GM23338 (cell line): ENCODE results near the gene PKNOX2. TPM values are rescaled to one million over a fixed set of nuclear protein-coding genes. Genes with fewer than 3 reads are reported as not detected.

ENCODE experiments used
- ATAC-seq: fragments of 200-7000 bp; cut with Tn5 transposase; 3 replicates; pipeline ENCODE4 v1.9.1; 2020
- DNase-seq: peaks from one replicate; pipeline ENCODE4 v3.0.0-alpha.2; 2015; ENCODE audit warnings: low spot score
- H2AFZ ChIP-seq: fragments of 200-600 bp; sonication (generic); 2 replicates; pipeline ENCODE4 v1.8.0; 2016; ENCODE audit warnings: antibody characterized with exemption, mild to moderate bottlenecking, moderate library complexity
- H3F3A ChIP-seq: fragments of 200-600 bp; sonication (generic); replicated peaks from 2 replicates; pipeline ENCODE4 v1.8.0; 2017; ENCODE audit warnings: antibody characterized with exemption, mixed run types, low read depth
- H3K27ac ChIP-seq: fragments of 200-600 bp; sonication (generic); 2 replicates; pipeline ENCODE4 v1.6.1; 2016; ENCODE audit warnings: low read depth
- H3K27me3 ChIP-seq: fragments of 200-600 bp; sonication (generic); 2 replicates; pipeline ENCODE4 v1.8.0; 2016; ENCODE audit warnings: mild to moderate bottlenecking, mixed run types, moderate library complexity; ENCODE audit not compliant: insufficient read depth
- H3K36me3 ChIP-seq: fragments of 200-600 bp; sonication (generic); 2 replicates; pipeline ENCODE4 v1.8.0; 2016; ENCODE audit warnings: mild to moderate bottlenecking; ENCODE audit not compliant: insufficient read depth
- H3K4me1 ChIP-seq: fragments of 200-600 bp; sonication (generic); 2 replicates; pipeline ENCODE4 v1.8.0; 2016; ENCODE audit warnings: mild to moderate bottlenecking, moderate library complexity; ENCODE audit not compliant: insufficient read depth
- H3K4me2 ChIP-seq: fragments of 200-600 bp; sonication (generic); 2 replicates; pipeline ENCODE4 v1.7.1; 2017; ENCODE audit warnings: mixed run types
- H3K4me3 ChIP-seq: fragments of 200-600 bp; sonication (generic); 2 replicates; pipeline ENCODE4 v1.6.1; 2016; ENCODE audit warnings: mixed run types
- H3K79me2 ChIP-seq: fragments of 200-600 bp; sonication (generic); replicated peaks from 2 replicates; pipeline ENCODE4 v1.8.0; 2017; ENCODE audit warnings: mild to moderate bottlenecking; ENCODE audit not compliant: insufficient read depth
- H3K9me2 ChIP-seq: fragments of 200-600 bp; sonication (generic); 2 replicates; pipeline ENCODE4 v1.8.0; 2017; ENCODE audit not compliant: insufficient read depth
- H4K20me1 ChIP-seq: fragments of 200-600 bp; sonication (generic); replicated peaks from 2 replicates; pipeline ENCODE4 v1.8.0; 2017; ENCODE audit warnings: mild to moderate bottlenecking; ENCODE audit not compliant: insufficient read depth
- H3K27ac Mint-ChIP-seq: 2 replicates; pipeline ENCODE4 v1.8.0; 2020; ENCODE audit warnings: inconsistent platforms, mild to moderate bottlenecking, moderate library complexity, mixed read lengths
- H3K27me3 Mint-ChIP-seq: 3 replicates; pipeline ENCODE4 v1.8.0; 2022; ENCODE audit warnings: low read depth, mild to moderate bottlenecking, moderate library complexity, mixed read lengths, inconsistent platforms; ENCODE audit not compliant: insufficient read depth, poor library complexity
- H3K36me3 Mint-ChIP-seq: 3 replicates; pipeline ENCODE4 v1.8.0; 2021; ENCODE audit warnings: low read depth, mild to moderate bottlenecking, inconsistent platforms, moderate library complexity, mixed read lengths
- H3K4me1 Mint-ChIP-seq: 3 replicates; pipeline ENCODE4 v1.8.0; 2020; ENCODE audit warnings: mild to moderate bottlenecking, inconsistent platforms, mixed read lengths
- H3K4me3 Mint-ChIP-seq: 3 replicates; pipeline ENCODE4 v1.8.0; 2021; ENCODE audit warnings: moderate library complexity, mild to moderate bottlenecking, inconsistent platforms, mixed read lengths
- H3K9me3 Mint-ChIP-seq: 3 replicates; pipeline ENCODE4 v1.8.0; 2020; ENCODE audit warnings: moderate library complexity, mild to moderate bottlenecking, inconsistent platforms, mixed read lengths
- CREB1 ChIP-seq: fragments of 250-450 bp; sonication (Bioruptor Pico); IDR thresholded peaks from 2 replicates; pipeline ENCODE4 v1.5.0; 2020; ENCODE audit warnings: low read depth, mild to moderate bottlenecking, moderate library complexity
- CTCF ChIP-seq, 2 experiments: fragments of 200-600 bp in 1 of 2; sonication (generic) in 1 of 2; conservative IDR thresholded peaks; 2 replicates each; pipeline versions ENCODE4 v1.5.1 to v1.6.1; 2016 to 2017; ENCODE audit warnings: antibody characterized with exemption in 2 of 2, low read depth in 2 of 2, mild to moderate bottlenecking in 2 of 2, moderate library complexity in 1 of 2
- JUNB ChIP-seq: IDR thresholded peaks from one replicate; pipeline ENCODE4 v1.6.1; 2016; ENCODE audit warnings: antibody characterized with exemption; ENCODE audit not compliant: unreplicated experiment
- NANOG ChIP-seq: IDR thresholded peaks from 2 replicates; pipeline ENCODE4 v1.6.1; 2016; ENCODE audit warnings: antibody characterized with exemption, borderline replicate concordance
- POLR2AphosphoS5 ChIP-seq: IDR thresholded peaks from 2 replicates; pipeline ENCODE4 v1.6.1; 2016; ENCODE audit warnings: antibody characterized with exemption, low read depth
- STAT1 ChIP-seq: IDR thresholded peaks from one replicate; pipeline ENCODE4 v1.6.1; 2016; ENCODE audit warnings: antibody characterized with exemption; ENCODE audit not compliant: unreplicated experiment
- ZNF462 ChIP-seq: fragments of 250-450 bp; sonication (Bioruptor Pico); IDR thresholded peaks from 2 replicates; pipeline ENCODE4 v1.5.0; 2020; ENCODE audit warnings: mild to moderate bottlenecking, moderate library complexity
- polyA plus RNA-seq: library from polyadenylated mRNA; unstranded; fragments of >200 nt; fragmentation: Nextera tagmentation; extraction: Ambion mirVana; gene quantifications from 2 replicates; pipeline ENCODE4 v1.2.1, GENCODE V29; 2016
- total RNA-seq: library from RNA; depleted of rRNA; stranded (reverse); fragments of >200 nt; shearing (Covaris generic); gene quantifications from 2 replicates; pipeline ENCODE4 v1.2.3, GENCODE V29; 2014
- TF ChIP-seq, protein P1 (sequence below): IDR thresholded peaks from 2 replicates; pipeline ENCODE4 v1.6.1; 2016; ENCODE audit warnings: antibody characterized with exemption

The PKNOX2 gene
- total and polyA plus RNA-seq, 2 experiments from 2014 or later = 0.42 to 0.83 TPM

- TF ChIP-seq ZNF462 (CRISPR knock-in tag) (no peak), POLR2AphosphoS5 (no peak), NANOG (no peak), STAT1 (no peak), CTCF (conservative IDR thresholded peaks at IDR 0.05; ENCODE audit: low read depth in 2 of 2) (no peak), JUNB (no peak)
- TF ChIP-seq, protein P1, sequence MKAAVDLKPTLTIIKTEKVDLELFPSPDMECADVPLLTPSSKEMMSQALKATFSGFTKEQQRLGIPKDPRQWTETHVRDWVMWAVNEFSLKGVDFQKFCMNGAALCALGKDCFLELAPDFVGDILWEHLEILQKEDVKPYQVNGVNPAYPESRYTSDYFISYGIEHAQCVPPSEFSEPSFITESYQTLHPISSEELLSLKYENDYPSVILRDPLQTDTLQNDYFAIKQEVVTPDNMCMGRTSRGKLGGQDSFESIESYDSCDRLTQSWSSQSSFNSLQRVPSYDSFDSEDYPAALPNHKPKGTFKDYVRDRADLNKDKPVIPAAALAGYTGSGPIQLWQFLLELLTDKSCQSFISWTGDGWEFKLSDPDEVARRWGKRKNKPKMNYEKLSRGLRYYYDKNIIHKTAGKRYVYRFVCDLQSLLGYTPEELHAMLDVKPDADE = no peak
These were observed 209.8 kb downstream of the PKNOX2 start (continued) for GRCh38 chr11:125374398-125374797.

- Histone ChIP-seq H4K20me1 (no peaks in the 10 kb centered on the region), H3K9me2 (0 out of 2 replicates have a peak, but pooled peaks cover 7% of the 10 kb centered on the region), H3F3A (peaks cover 8% of the 10 kb centered on the region; the same call in 1 of the 2 replicates), H3K27me3 (no peaks in the 10 kb centered on the region), H3K4me2 (no peak overlapping the region), H3K36me3 (no peaks in the 10 kb centered on the region), H2AFZ (no peak overlapping the region), H3K27ac (no peak overlapping the region), H3K79me2 (no peaks in the 10 kb centered on the region), H3K4me1 (peaks cover 27% of the 10 kb centered on the region), H3K4me3 (no peak overlapping the region)
- DNase-seq (no peak), ATAC-seq (no peak)
- peaks cover 20% of the 10 kb centered on the region for H3K27me3 Mint-ChIP-seq
- H3K4me1 Mint-ChIP-seq = peaks cover 51% of the 10 kb centered on the region
- no peaks in the 10 kb centered on the region; the same call in 2 of the 3 replicates for H3K36me3 Mint-ChIP-seq
- H3K9me3 Mint-ChIP-seq = no peaks in the 10 kb centered on the region
- H3K4me3 Mint-ChIP-seq = no peak overlapping the region
- H3K27ac Mint-ChIP-seq = no peak overlapping the region
- no peak for TF ChIP-seq CREB1 (CRISPR knock-in tag)
- TF ChIP-seq, protein P1 = no peak
These were observed 210.6 kb downstream of the PKNOX2 start for GRCh38 chr11:125375146-125375545.
